K562 (cell line): Measurements from ENCODE around the gene NBPF12.
"Not testable (repeated sequence)": the region's sequence is repeated elsewhere in the genome, so short reads cannot be mapped to it uniquely, and the experiment has no call there.

Experiments
- CEBPG ChIP-seq, 3 experiments: fragments of 200-800 bp in 1 of 3; sonication (Bioruptor generic) in 1 of 3; sonication (generic) in 1 of 3; formaldehyde crosslinking in 1 of 3; IDR thresholded peaks in 2 of 3; conservative IDR thresholded peaks in 1 of 3; 2 replicates each; pipeline versions ENCODE4 v1.6.1 to v1.8.0; 2016 to 2022; ENCODE audit warnings: missing compliant biosample characterization in 2 of 3, missing genetic modification characterization in 2 of 3, mild to moderate bottlenecking in 1 of 3, missing genetic modification reagents in 1 of 3
- MAFK ChIP-seq: IDR thresholded peaks from 2 replicates; pipeline ENCODE4 v1.6.1; 2011; ENCODE audit warnings: low read length, improper control_type of control experiment
- MAX ChIP-seq: sonication (generic); formaldehyde crosslinking; IDR thresholded peaks from 2 replicates; pipeline ENCODE4 v1.9.0; 2022; ENCODE audit warnings: mild to moderate bottlenecking, missing genetic modification reagents
- SP1 ChIP-seq: sonication (generic); formaldehyde crosslinking; IDR thresholded peaks from 2 replicates; pipeline ENCODE4 v1.8.1; 2022; ENCODE audit warnings: mild to moderate bottlenecking, missing genetic modification reagents
- THAP7 ChIP-seq: fragments of 250-450 bp; sonication (Bioruptor Pico); IDR thresholded peaks from 2 replicates; pipeline ENCODE4 v1.5.0; 2021
- U2AF1 ChIP-seq: fragments of 200-400 bp; formaldehyde crosslinking; optimal IDR thresholded peaks from 2 replicates; pipeline ENCODE3; 2017; ENCODE audit warnings: mild to moderate bottlenecking, low read depth, low read length, moderate library complexity
- ZFP36 ChIP-seq: fragments of 150-350 bp; IDR thresholded peaks from 2 replicates; pipeline ENCODE4 v1.6.1; 2018; ENCODE audit warnings: low read length, low read depth; ENCODE audit not compliant: partially characterized antibody
- TF ChIP-seq, protein P1 (sequence below): sonication (generic); formaldehyde crosslinking; IDR thresholded peaks from 2 replicates; pipeline ENCODE4 v1.8.0; 2022; ENCODE audit warnings: mild to moderate bottlenecking, low read depth, missing genetic modification reagents
- TF ChIP-seq, protein P2 (sequence below), 3 experiments: IDR thresholded peaks in 2 of 3; conservative IDR thresholded peaks in 1 of 3; 2 replicates each; pipeline ENCODE4 v1.5.1; 2011 to 2012; ENCODE audit warnings: low read length in 3 of 3, mild to moderate bottlenecking in 3 of 3, control low read depth in 2 of 3, improper control_type of control experiment in 1 of 3, inconsistent platforms in 1 of 3, low read depth in 1 of 3, mixed read lengths in 1 of 3, moderate library complexity in 1 of 3; ENCODE audit not compliant: insufficient read depth in 2 of 3

GRCh38 chr1:146940293-146940692, 2.2 kb downstream of the NBPF12 start:
- TF ChIP-seq MAX; THAP7 (CRISPR knock-in tag); SP1 (CRISPR knock-in tag); CEBPG (CRISPR knock-in tag; IDR thresholded peaks at IDR 0.05); CEBPG (tag; conservative IDR thresholded peaks at IDR 0.05 in 1 of 2, IDR thresholded peaks at IDR 0.05 in 1 of 2); U2AF1; ZFP36; MAFK: not testable (repeated sequence)
- TF ChIP-seq, protein P1, sequence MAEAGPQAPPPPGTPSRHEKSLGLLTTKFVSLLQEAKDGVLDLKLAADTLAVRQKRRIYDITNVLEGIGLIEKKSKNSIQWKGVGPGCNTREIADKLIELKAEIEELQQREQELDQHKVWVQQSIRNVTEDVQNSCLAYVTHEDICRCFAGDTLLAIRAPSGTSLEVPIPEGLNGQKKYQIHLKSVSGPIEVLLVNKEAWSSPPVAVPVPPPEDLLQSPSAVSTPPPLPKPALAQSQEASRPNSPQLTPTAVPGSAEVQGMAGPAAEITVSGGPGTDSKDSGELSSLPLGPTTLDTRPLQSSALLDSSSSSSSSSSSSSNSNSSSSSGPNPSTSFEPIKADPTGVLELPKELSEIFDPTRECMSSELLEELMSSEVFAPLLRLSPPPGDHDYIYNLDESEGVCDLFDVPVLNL (CRISPR knock-in tag), result not testable (repeated sequence)
- TF ChIP-seq, protein P2, sequence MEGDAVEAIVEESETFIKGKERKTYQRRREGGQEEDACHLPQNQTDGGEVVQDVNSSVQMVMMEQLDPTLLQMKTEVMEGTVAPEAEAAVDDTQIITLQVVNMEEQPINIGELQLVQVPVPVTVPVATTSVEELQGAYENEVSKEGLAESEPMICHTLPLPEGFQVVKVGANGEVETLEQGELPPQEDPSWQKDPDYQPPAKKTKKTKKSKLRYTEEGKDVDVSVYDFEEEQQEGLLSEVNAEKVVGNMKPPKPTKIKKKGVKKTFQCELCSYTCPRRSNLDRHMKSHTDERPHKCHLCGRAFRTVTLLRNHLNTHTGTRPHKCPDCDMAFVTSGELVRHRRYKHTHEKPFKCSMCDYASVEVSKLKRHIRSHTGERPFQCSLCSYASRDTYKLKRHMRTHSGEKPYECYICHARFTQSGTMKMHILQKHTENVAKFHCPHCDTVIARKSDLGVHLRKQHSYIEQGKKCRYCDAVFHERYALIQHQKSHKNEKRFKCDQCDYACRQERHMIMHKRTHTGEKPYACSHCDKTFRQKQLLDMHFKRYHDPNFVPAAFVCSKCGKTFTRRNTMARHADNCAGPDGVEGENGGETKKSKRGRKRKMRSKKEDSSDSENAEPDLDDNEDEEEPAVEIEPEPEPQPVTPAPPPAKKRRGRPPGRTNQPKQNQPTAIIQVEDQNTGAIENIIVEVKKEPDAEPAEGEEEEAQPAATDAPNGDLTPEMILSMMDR (IDR thresholded peaks at IDR 0.05 in 2 of 3, conservative IDR thresholded peaks at IDR 0.05 in 1 of 3; ENCODE audit: insufficient read depth in 2 of 3, low read depth in 1 of 3, low read length in 3 of 3), result not testable (repeated sequence)
